NCI-H128 (cell line): ENCODE measurements around the gene DPM1.
"Not testable (repeated sequence)": the region's sequence is repeated elsewhere in the genome, so short reads cannot be mapped to it uniquely, and the experiment has no call there.

Experiments used
- DNase-seq: peaks from one replicate; lab custom pipeline; 2025; ENCODE audit not compliant: unreplicated experiment; lab: John Stamatoyannopoulos, UW

DPM1 gene

DNA sequence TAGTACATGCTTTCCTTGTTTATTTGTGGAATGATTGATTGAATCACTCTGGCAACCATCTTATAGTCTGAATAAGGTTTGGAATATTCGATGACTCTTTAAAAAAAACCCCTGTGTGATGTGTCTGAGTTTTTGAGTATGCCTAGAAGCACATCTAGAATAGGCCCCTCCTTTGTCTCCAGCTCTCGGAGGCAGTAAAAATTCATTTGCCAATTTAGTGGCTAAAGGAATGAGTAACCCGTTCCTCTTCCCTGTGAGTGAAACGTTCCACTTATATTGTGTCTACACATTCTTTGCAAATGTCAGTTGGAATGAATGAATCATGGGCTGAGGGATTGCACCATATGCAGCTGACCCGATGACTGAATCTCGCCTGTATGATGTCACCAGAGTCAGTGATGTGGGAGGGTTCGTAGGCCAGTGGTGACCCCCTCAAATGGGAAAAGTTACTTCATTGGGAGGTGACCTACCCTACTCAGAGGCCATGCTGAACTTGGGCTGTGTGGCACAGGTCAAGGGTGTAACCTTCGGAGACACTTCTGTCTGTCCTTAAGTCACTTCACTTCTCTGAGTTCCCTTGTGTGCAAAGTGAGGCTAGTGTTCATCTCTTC is 21.8 kb upstream of the DPM1 start:
- no peak for DNase-seq

DNA sequence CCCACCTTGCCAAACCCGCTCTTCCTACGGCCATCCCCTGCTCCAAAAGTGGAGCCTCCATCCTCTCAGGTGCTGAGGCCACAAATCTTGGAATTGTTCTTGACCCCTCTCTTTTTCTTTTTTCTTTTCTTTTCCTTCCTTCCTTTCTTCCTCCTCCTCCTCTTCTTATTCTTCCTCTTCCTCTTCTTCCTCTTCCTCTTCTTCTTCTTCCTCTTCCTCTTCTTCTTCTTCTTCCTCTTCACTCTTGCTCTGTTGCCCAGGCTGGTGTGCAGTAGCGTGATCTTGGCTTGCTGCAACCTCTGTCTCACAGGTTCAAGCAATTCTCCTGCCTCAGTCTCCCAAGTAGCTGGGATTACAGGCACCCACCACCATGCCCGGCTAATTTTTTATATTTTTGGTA is 20.2 kb upstream of the DPM1 start:
- DNase-seq, result not testable (repeated sequence)

GRCh38 chr20:50977066-50978021 is 19.0 kb upstream of the DPM1 start:
- DNase-seq, result no peak

GRCh38 chr20:50975701-50976330 is 17.5 kb upstream of the DPM1 start:
- no peak for DNase-seq

DNA sequence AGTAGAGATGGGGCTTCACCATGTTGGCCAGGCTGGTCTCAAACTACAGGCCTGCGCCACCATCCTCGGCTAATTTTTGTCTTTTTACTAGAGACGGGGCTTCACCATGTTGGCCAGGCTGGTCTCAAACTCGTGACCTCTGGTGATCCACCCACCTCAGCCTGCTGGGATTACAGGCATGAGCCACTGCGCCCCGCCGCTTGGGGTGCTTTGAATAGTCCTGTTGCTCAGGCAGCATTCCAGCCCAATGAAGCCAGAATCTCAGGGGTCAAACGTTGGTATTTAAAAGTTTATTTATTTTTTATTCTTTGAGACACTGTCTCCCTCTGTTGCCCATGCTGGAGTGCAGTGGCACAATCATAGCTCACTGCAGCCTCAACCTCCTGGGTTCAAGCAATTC is 11.6 kb upstream of the DPM1 start:
- no peak for DNase-seq

DNA sequence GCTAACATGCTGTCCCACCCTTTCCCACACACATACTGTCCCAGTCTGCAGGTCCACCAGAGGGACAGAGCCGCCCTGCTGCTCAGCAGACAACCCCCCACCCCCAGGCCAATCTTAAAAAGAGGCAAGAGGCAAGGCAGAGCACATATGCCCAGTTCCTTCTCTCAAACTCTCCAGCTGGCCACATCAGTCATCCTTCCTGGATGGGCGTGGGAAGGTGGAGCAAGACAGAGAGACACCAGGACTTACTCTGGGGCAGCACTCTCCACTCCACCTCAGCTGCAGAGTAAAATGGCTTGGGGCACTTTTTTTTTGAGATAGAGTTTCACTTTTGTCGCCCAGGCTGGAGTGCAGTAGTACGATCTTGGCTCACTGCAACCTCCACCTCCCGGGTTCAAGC is 11.1 kb upstream of the DPM1 start:
- DNase-seq, result no peak

DNA sequence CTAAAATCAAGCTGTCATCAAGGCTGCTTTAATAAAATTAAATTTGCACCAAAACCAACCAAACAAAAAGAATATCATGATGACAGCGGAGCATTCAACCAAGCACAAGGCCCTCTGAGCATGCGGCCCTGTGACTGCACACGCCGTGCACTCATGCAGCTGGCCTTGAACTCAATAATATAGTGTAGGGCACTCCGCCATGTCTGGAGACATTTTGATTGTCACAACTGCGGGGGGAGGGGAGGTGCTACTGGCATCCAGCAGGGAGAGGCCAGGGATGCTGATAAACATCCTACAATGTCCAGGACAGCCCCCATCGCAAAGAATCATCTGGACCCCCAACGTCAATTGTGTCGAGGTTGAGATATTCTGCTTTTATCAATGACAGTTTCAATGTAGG is 10.0 kb upstream of the DPM1 start:
- DNase-seq, result no peak

DNA sequence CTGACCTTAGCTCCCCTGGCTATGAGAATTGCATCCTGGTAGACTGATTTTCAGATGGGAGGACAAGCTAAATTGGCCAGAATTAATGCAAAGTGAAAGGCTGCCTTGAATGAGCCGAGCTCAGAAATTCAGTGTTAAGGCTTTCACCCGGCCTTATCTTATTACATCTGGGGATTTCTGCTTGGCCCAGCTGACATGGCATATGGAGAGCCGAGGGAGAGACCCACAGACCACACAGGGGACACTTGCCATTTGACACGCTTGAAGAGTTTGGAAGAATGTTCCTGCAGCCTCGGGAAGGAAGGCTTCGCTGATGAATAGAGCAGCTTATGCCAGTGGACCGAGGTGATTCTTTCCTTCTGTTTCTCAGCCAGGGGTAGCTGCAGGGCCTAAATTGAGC is 9.3 kb upstream of the DPM1 start:
- no peak for DNase-seq

DNA sequence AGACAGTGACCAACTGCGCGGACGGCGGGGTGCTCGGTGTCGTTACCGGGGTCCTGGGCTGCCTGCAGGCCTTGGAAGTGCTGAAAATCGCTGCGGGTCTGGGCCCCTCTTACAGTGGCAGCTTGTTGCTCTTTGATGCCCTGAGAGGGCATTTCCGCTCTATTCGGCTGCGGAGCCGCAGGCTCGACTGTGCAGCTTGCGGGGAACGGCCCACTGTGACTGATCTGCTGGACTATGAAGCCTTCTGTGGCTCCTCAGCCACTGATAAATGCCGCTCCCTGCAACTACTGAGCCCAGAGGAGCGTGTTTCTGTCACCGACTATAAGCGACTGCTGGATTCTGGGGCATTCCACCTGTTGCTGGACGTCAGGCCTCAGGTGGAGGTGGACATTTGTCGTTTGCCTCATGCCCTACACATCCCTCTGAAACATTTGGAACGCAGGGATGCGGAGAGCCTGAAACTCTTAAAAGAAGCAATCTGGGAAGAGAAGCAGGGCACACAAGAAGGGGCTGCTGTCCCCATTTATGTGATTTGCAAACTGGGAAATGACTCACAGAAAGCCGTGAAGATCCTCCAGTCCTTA is 1.3 kb upstream of the DPM1 start:
- no peak for DNase-seq

GRCh38 chr20:50958615-50959542 is 547 bp upstream of the DPM1 start, which contains the start of gene MOCS3:
TSS of gene MOCS3 (plus strand) at chr20:50958818. CDS start at chr20:50958843, 25 bp downstream.
- DNase-seq, result peak; percentile 91

DNA sequence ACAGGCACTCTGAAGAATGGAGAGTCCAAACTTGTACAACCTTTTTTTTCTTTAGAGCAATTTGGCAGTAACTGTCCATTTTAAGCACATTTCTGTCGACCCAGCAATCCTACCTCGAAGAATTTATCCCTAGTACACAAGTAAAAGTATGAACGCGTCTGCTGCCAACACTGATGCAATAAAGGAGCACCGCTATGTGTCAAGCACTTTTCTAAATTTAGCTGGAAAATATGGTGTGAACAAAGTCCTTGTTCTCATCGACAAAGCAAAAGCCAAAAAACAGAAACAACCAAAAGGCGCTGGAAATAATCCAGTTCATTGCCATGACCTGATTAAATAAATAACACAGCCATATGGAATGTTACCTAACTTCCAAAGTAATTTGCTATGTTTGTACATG is 1.1 kb downstream of the DPM1 start:
- no peak for DNase-seq

DNA sequence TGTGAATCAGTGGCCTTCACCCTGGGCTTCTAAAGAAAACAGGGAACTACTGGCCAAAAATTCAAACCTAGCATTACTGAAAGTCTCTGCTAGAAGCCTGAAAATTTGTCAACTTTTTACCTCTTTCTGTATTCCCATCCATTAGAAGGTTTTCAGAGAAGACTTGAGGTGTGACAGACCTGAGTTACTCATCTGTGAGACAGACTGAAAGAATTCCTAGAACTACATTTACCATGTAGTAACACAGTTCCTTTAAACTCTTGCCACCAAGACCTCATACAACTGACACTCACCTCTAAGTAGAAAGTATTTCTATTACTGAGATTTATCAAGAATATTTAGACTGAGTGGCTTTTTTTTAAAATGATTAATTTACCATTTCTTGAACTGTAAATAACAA is 4.5 kb downstream of the DPM1 start:
- no peak for DNase-seq

DNA sequence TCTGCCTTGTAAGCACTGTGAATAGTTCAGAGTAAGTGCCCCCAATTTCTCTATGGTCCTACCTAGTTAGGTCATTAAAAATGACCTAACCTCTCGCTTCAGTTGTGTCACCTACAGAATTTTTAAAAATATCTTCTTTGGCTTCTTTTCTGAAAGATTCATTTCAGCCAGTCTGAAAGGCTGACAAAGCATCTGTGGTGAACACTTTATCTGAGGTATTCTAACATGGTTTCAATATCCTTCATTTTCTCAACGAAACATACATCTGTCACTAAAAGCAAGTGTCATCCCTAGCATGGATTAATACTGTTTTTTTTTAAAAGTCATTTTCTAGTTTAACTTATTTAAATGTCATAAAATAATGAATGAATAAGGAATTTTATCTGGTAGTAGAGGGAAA is 5.1 kb downstream of the DPM1 start:
- no peak for DNase-seq

DNA sequence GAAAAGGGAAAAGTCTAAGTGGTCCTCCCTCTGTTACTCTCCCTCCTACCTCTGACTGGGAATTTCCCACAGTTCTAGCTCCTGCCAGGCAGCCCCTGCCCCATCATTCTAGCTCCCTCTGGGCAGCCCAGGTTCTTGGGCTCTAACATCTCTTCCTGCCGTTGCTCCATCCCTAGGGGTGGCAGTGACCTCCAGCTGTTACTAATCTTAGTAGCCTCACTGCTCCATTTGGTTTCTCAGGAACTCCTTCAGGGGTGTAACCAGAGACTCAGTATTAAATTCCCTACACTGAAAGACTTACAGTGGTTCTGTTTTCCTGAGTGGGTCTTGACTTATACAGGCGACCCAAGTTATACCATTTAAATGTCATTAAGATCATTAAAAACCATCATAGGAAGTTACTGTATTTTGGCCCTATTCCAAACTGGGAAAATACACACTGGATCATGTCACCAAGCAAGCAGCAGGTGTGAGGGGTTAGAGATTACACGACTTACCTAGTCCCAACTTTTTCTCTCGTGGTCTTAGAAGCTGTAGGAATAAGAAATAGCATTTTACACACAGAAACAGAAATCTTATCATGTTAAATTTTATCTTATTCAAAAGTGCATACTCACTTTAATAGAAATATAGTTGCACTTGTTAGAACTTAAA is 10.1 kb downstream of the DPM1 start:
- DNase-seq, result no peak

DNA sequence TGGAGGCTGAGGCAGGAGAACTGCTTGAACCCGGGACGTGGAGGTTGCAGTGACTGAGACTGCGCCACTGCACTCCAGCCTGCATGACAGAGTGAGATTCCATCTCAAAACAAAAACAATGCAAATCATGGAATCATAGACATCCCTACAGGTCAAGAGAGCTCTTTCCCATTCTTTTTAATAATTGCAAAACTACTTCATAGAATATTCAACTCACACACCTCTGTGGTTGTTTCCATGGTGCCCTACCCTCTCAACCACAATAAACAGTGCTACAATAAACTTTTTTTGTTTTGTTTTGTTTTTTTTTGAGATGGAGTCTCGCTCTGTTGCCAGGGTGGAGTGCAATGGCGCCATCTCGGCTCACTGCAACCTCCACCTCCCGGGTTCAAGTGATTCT is 15.3 kb downstream of the DPM1 start:
- no peak for DNase-seq

- no peak for DNase-seq
These were observed 24.7 kb downstream of the DPM1 start for GRCh38 chr20:50933589-50933988.

DNA sequence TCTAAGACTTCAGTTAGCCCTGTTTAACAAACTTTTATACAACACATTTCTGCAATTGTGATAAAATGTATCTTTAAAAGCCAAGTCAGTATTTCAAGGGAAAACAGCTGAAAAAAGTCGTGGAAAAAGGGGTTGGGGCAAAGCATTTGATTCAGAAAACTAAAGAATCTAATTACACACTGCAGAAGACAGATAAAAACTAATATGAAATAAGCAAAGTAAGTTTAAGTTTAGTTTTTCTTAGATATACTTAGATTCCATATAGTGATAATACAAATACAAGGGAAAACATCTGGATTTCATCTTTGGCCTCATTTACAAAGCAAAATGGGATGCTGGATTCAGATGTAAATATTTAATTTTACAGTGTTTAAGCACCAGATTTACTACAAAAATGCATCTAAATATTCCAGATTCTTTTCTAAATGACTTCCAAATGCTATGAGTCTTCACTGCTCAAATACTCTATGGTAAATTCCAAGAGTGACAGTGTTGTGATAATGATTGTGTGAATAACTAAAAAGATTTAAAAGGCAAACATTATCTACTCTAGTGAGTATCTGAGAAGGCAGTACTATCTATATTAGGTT is 25.5 kb downstream of the DPM1 start:
- DNase-seq, result no peak

GRCh38 chr20:50932016-50932485 is 26.3 kb downstream of the DPM1 start:
- DNase-seq, result no peak

- DNase-seq, result peak; percentile 89
These were observed 26.9 kb downstream of the DPM1 start, which contains the start of gene ADNP for GRCh38 chr20:50931306-50932015. TSS of gene ADNP (minus strand) at chr20:50931437. CDS start at chr20:50903996, 27,441 bp downstream.
